ENCODE data around the gene HPSE2. TPM values are rescaled to one million over a fixed set of nuclear protein-coding genes. Genes with fewer than 3 reads are reported as not detected.

The HPSE2 gene
- total and polyA plus RNA-seq, 2 of the 13 experiments (the other 11 are each of a cell fraction or from before 2014, with no cell fraction given): 0.01 TPM; not detected in 1

DNA sequence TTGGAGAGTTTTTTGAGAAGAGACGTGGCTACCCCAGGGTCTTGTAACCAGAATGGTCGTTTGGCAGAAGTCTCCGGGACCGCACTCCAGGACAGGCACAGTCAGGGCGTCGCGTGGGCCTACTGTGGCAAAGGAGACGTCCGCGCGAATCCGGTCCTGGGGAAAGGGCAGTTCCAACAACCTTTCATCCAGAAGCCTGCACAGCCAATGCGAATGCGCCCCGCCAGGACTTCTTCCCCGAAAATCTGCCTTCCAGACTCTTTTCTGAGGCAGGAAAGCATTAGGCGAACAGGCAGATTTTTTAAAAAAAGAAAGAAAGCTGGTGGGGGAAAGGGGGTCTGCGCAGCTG is 2.0 kb downstream of the HPSE2 start:
- FAIRE-seq: no peak
- DNase-seq (ENCODE audit: low spot score): no peak
- CTCF ChIA-PET (ENCODE audit: low intra/inter-chr PET ratio, low total read pairs): no interaction called here
- peaks cover 8 to 57% of the 10 kb centered on the region in 2 experiments for H3K27me3 ChIP-seq (ENCODE audit: control insufficient read depth in 1 of 2, insufficient read depth in 2 of 2, low read length in 2 of 2)
- H3K27ac ChIP-seq (ENCODE audit: extremely low read length, insufficient read depth, low read length): no peak overlapping the region
- no peak overlapping the region for H3K4me3 ChIP-seq (replicated peaks in 1 of 3; ENCODE audit: insufficient read depth in 1 of 3, low read depth in 2 of 3, low read length in 3 of 3)
- no peak for ATAC-seq
- H3K36me3 ChIP-seq (replicated peaks in 1 of 2; ENCODE audit: control insufficient read depth in 1 of 2, insufficient read depth in 2 of 2, low read length in 2 of 2): no peaks in the 10 kb centered on the region
- TF ChIP-seq ZNF350 (CRISPR knock-in tag; IDR thresholded peaks at IDR 0.05; ENCODE audit: borderline replicate concordance, low read depth) (no peak), KLF12 (CRISPR knock-in tag; IDR thresholded peaks at IDR 0.05; ENCODE audit: borderline replicate concordance) (no peak), RFX3 (CRISPR knock-in tag; IDR thresholded peaks at IDR 0.05) (no peak), SRSF4 (IDR thresholded peaks at IDR 0.05; ENCODE audit: low read depth, low read length, poor library complexity, severe bottlenecking) (no peak)
- in situ Hi-C loops (cut with HindIII; ENCODE audit: extremely low pct_ligation_motif_present, low pct_unique_long_range_greater_than_20kb): no loop called here
- H3K79me2 ChIP-seq (ENCODE audit: insufficient read depth, low read length): no peaks in the 10 kb centered on the region
- H3K9me3 ChIP-seq (ENCODE audit: low read length): no peaks in the 10 kb centered on the region
- intact Hi-C loops (cut with micrococcal nuclease; ENCODE audit: unreplicated experiment): no loop called here
- H3K4me1 ChIP-seq (ENCODE audit: insufficient read depth, low read length): no peaks in the 10 kb centered on the region
- no peak overlapping the region for H2AFZ ChIP-seq (ENCODE audit: low read length)
- H3K4me2 ChIP-seq (ENCODE audit: low read depth, low read length): no peak overlapping the region
- WGBS (ENCODE audit: low lambda C conversion rate): 60% methylated on average over 18 of the region's 18 CpGs
- H3K9ac ChIP-seq (ENCODE audit: insufficient read depth, low read depth, low read length): no peak overlapping the region
- H4K20me1 ChIP-seq (ENCODE audit: insufficient read depth, low read length): no peaks in the 10 kb centered on the region
- POLR2A ChIA-PET: no interaction called here
- BruUV-seq (replicated peaks): no TSS peak

DNA sequence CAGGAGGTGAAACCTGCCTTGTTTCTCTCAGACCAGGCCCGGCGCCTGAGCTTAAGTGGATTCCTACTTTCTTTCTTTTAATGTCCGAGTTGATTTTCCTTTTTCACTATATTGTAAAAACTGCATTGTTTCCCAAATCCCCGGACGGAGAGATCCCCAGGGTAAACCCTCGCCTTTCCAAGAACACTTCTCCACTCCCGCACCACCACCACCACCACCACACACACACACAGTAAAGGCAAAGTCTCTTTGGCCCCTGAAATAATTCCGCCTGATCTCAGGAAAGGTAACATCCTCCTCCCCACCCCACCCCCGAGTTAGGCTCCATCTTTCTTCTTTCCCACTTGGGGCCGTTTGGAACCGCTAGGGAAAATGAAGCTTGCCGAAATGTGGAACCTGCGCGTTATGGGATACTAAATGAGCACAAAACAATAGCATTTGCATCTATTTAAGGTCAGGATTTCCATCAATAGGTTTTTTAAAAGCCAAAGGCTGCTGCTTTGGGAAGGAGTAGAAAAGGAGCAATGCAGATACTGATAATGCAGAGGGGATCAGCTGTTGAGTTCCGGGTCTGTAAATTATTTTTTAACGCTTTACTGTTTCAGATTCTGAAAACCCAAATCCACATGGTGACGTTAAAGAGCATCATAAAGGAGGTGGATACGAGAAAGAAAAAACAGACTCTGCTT is 2.5 kb downstream of the HPSE2 start:
- TF ChIP-seq ZC3H13 (CRISPR knock-in tag; IDR thresholded peaks at IDR 0.05): no peak
- TF ChIP-seq, protein P1, sequence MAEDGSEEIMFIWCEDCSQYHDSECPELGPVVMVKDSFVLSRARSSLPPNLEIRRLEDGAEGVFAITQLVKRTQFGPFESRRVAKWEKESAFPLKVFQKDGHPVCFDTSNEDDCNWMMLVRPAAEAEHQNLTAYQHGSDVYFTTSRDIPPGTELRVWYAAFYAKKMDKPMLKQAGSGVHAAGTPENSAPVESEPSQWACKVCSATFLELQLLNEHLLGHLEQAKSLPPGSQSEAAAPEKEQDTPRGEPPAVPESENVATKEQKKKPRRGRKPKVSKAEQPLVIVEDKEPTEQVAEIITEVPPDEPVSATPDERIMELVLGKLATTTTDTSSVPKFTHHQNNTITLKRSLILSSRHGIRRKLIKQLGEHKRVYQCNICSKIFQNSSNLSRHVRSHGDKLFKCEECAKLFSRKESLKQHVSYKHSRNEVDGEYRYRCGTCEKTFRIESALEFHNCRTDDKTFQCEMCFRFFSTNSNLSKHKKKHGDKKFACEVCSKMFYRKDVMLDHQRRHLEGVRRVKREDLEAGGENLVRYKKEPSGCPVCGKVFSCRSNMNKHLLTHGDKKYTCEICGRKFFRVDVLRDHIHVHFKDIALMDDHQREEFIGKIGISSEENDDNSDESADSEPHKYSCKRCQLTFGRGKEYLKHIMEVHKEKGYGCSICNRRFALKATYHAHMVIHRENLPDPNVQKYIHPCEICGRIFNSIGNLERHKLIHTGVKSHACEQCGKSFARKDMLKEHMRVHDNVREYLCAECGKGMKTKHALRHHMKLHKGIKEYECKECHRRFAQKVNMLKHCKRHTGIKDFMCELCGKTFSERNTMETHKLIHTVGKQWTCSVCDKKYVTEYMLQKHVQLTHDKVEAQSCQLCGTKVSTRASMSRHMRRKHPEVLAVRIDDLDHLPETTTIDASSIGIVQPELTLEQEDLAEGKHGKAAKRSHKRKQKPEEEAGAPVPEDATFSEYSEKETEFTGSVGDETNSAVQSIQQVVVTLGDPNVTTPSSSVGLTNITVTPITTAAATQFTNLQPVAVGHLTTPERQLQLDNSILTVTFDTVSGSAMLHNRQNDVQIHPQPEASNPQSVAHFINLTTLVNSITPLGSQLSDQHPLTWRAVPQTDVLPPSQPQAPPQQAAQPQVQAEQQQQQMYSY (CRISPR knock-in tag; IDR thresholded peaks at IDR 0.05): no peak
- no peak for TF ChIP-seq ZNF276 (CRISPR knock-in tag; IDR thresholded peaks at IDR 0.05; ENCODE audit: low read depth)
- TF ChIP-seq, protein P2, sequence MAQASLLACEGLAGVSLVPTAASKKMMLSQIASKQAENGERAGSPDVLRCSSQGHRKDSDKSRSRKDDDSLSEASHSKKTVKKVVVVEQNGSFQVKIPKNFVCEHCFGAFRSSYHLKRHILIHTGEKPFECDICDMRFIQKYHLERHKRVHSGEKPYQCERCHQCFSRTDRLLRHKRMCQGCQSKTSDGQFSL (CRISPR knock-in tag; IDR thresholded peaks at IDR 0.05): no peak
- no peak for TF ChIP-seq HNRNPLL (IDR thresholded peaks at IDR 0.05; ENCODE audit: low read depth, low read length, poor library complexity, severe bottlenecking)
- TF ChIP-seq ZNF10 (CRISPR knock-in tag; IDR thresholded peaks at IDR 0.05; ENCODE audit: borderline replicate concordance, low read depth): no peak
- ChIA-PET POLR2A (no interaction called here), CTCF (ENCODE audit: low intra/inter-chr PET ratio, low total read pairs) (no interaction called here)
- Histone ChIP-seq H3K27me3 (ENCODE audit: control insufficient read depth in 1 of 2, insufficient read depth in 2 of 2, low read length in 2 of 2) (peaks cover 8 to 57% of the 10 kb centered on the region in 2 experiments), H3K79me2 (ENCODE audit: insufficient read depth, low read length) (no peaks in the 10 kb centered on the region), H3K36me3 (replicated peaks in 1 of 2; ENCODE audit: control insufficient read depth in 1 of 2, insufficient read depth in 2 of 2, low read length in 2 of 2) (no peaks in the 10 kb centered on the region), H4K20me1 (ENCODE audit: insufficient read depth, low read length) (no peaks in the 10 kb centered on the region), H2AFZ (ENCODE audit: low read length) (no peak overlapping the region), H3K9ac (ENCODE audit: insufficient read depth, low read depth, low read length) (no peak overlapping the region), H3K4me1 (ENCODE audit: insufficient read depth, low read length) (no peaks in the 10 kb centered on the region), H3K9me3 (ENCODE audit: low read length) (no peaks in the 10 kb centered on the region), H3K4me2 (ENCODE audit: low read depth, low read length) (no peak overlapping the region), H3K4me3 (replicated peaks in 1 of 3; ENCODE audit: insufficient read depth in 1 of 3, low read depth in 2 of 3, low read length in 3 of 3) (no peak overlapping the region), H3K27ac (ENCODE audit: extremely low read length, insufficient read depth, low read length) (no peak overlapping the region)
- 34% methylated on average over 18 of the region's 18 CpGs for WGBS (ENCODE audit: low lambda C conversion rate)
- in situ Hi-C loops (cut with HindIII; ENCODE audit: extremely low pct_ligation_motif_present, low pct_unique_long_range_greater_than_20kb): no loop called here
- no peak for DNase-seq (ENCODE audit: low spot score)
- BruUV-seq (replicated peaks): no TSS peak
- no peak for ATAC-seq
- intact Hi-C loops (cut with micrococcal nuclease; ENCODE audit: unreplicated experiment): no loop called here
- no peak for FAIRE-seq
